Kidney epithelial cell (primary cell): Measurements from ENCODE around the gene ST6GAL1. TPM values are rescaled to one million over a fixed set of nuclear protein-coding genes. Genes with fewer than 3 reads are reported as not detected.

Source experiments
- DNase-seq: peaks from one replicate; pipeline ENCODE4 v3.0.0-alpha.2; 2010; ENCODE audit warnings: low read depth
- H3K27me3 ChIP-seq: 2 replicates; pipeline ENCODE4 v1.6.0; 2011; ENCODE audit warnings: low read length; ENCODE audit not compliant: control insufficient read depth, insufficient read depth
- H3K36me3 ChIP-seq: 2 replicates; pipeline ENCODE4 v1.5.1; 2011; ENCODE audit warnings: low read length; ENCODE audit not compliant: control insufficient read depth, insufficient read depth
- H3K4me3 ChIP-seq: 2 replicates; pipeline ENCODE4 v1.5.1; 2011; ENCODE audit warnings: low read depth, mild to moderate bottlenecking, control low read depth, low read length
- CTCF ChIP-seq: IDR thresholded peaks from 2 replicates; pipeline ENCODE4 v1.5.1; 2011; ENCODE audit warnings: mild to moderate bottlenecking, moderate library complexity, low read length, control low read depth, inconsistent platforms; ENCODE audit not compliant: insufficient read depth, poor library complexity, severe bottlenecking
- total RNA-seq: library from RNA; depleted of rRNA; stranded (reverse); fragments of >200 nt; gene quantifications from 2 replicates; pipeline ENCODE4 v1.2.3, GENCODE V29; 2015

The ST6GAL1 gene
- total RNA-seq, 1 donor from 2014 or later: 44.7 TPM

- no peak overlapping the region for H3K4me3 ChIP-seq
- no peak for TF ChIP-seq CTCF
- DNase-seq: no peak
- H3K27me3 ChIP-seq: no peaks in the 10 kb centered on the region
- no peaks in the 10 kb centered on the region for H3K36me3 ChIP-seq
Observed at GRCh38 chr3:186935133-186935532, 4.8 kb downstream of the ST6GAL1 start.

- no peak overlapping the region for H3K4me3 ChIP-seq
Observed at GRCh38 chr3:186937017-186937875, 6.9 kb downstream of the ST6GAL1 start.

GRCh38 chr3:186938716-186939115 lies 8.4 kb downstream of the ST6GAL1 start:
- no peaks in the 10 kb centered on the region for H3K27me3 ChIP-seq
- H3K36me3 ChIP-seq: peaks cover under 1% of the 10 kb centered on the region
- no peak for TF ChIP-seq CTCF
- no peak for DNase-seq
- no peak overlapping the region for H3K4me3 ChIP-seq

More at GRCh38 chr3:186937017-186937875, 6.9 kb downstream of the ST6GAL1 start:
- no peaks in the 10 kb centered on the region for H3K36me3 ChIP-seq
- no peak for DNase-seq
- TF ChIP-seq CTCF: no peak
- H3K27me3 ChIP-seq: no peaks in the 10 kb centered on the region

- Histone ChIP-seq H3K36me3 (peaks cover 3% of the 10 kb centered on the region), H3K27me3 (no peaks in the 10 kb centered on the region), H3K4me3 (no peak overlapping the region)
- no peak for TF ChIP-seq CTCF
- no peak for DNase-seq
Observed at GRCh38 chr3:186939536-186939935, 9.2 kb downstream of the ST6GAL1 start.

GRCh38 chr3:186940967-186941366 lies 10.6 kb downstream of the ST6GAL1 start:
- H3K4me3 ChIP-seq: no peak overlapping the region
- no peak for DNase-seq
- peaks cover 4% of the 10 kb centered on the region for H3K36me3 ChIP-seq
- no peak for TF ChIP-seq CTCF
- H3K27me3 ChIP-seq: no peaks in the 10 kb centered on the region
